ENCODE data around the gene NSD1. TPM values are rescaled to one million over a fixed set of nuclear protein-coding genes. Genes with fewer than 3 reads are reported as not detected.

NSD1 gene
- total and polyA plus RNA-seq, 2 of the 8 experiments (the other 6 are each of a cell fraction or from before 2014, with no cell fraction given) = 22.8 to 168 TPM

- no peak for TF ChIP-seq BRCA1 (IDR thresholded peaks at IDR 0.05; ENCODE audit: low read depth, low read length)
- TF ChIP-seq SIN3A (conservative IDR thresholded peaks at IDR 0.05 in 1 of 2, IDR thresholded peaks at IDR 0.05 in 1 of 2; ENCODE audit: low read depth in 1 of 2, low read length in 2 of 2) = no peak
- TF ChIP-seq HDAC6 (IDR thresholded peaks at IDR 0.05; ENCODE audit: low read depth, low read length) = no peak
- TF ChIP-seq MAX (IDR thresholded peaks at IDR 0.05) = no peak
Observed at GRCh38 chr5:177183766-177184360, 50.3 kb downstream of the NSD1 start (continued).
